Cerebellar cortex (tissue), 1 donor: ENCODE results near the gene PARP4.
A peak's percentile ranks its signal among the peaks of the same experiment; 100 is the strongest.
"Not testable (repeated sequence)": the region's sequence is repeated elsewhere in the genome, so short reads cannot be mapped to it uniquely, and the experiment has no call there.

Experiments
- DNase-seq: peaks from one replicate; pipeline ENCODE4 v3.0.0-alpha.2; 2015; ENCODE audit warnings: low spot score

The PARP4 gene

DNA sequence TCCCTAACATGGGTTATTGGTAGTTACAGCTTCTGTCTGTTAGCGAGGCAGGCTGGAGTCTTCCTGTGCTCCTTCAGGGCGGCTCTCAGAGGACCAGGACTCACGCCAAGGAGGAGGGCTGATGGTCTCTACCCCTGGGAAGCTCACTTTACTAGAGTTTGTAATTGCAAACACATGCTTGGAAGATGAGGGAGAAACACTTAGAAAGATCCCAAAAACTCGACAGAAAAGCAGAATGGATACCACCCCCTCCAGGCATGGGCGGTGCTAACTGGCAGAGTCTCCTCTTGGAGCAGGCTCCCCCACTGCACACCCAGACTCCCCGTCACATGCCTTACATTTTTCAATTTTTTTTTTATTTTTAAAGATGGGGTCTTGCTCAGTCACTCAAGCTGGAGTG, 62.0 kb downstream of the PARP4 start:
- DNase-seq = no peak

DNA sequence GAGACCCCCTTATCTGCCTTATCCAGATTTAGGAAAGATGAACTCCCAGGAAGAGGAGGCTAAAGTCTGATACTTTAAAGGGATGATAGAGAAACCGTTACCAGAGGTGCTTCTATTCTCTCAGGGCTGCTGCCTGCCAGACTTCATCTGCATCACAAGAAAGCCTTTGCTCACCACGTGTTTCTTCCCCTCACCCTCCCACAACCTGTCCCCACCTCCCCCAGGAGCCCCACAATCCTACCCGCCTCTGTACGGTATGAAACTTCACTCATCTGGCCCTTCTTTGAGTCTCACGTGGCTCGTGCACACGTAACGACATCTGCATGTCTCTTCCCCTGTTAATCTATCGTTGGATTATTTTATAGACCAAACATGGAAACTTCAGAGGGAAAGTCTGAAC, 67.7 kb downstream of the PARP4 start:
- not testable (repeated sequence) for DNase-seq

DNA sequence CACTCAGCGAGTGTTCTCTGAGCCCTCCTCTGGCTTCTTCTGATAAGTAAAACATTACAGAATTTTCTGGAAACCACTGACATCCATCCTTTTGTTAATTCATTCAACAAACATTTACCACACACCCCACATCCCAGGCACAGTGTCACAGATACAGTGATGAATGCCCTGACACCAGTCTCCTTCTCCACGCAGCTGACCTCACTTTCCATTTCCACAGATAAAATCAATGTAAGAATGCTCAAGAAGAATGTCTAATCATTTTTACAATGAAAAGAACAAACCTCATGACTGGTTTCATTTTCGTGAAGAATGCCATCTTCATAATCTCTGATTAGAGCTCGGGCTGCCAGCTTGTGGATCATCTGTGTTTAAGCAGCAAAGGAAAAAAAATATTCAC, 69.2 kb downstream of the PARP4 start:
- DNase-seq = no peak

DNA sequence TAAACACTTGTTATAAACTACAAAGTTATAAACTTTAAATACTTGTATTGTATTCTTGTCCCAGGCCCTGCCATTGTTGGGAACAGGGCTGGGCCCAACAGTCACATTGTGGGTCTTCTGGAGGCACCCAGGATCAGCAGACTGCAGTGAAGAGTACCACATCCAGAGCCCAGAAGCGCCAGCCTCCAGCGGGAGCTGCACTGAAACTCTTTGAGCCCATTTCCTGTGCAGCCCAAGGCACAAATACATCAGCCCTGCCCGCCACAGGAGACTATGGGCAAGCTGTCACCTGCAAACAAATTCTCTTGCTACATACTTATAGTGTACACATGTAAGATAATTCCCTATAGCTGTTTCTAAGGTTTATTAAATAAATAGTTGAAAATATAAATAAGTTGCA, 86.5 kb downstream of the PARP4 start:
- DNase-seq = not testable (repeated sequence)

DNA sequence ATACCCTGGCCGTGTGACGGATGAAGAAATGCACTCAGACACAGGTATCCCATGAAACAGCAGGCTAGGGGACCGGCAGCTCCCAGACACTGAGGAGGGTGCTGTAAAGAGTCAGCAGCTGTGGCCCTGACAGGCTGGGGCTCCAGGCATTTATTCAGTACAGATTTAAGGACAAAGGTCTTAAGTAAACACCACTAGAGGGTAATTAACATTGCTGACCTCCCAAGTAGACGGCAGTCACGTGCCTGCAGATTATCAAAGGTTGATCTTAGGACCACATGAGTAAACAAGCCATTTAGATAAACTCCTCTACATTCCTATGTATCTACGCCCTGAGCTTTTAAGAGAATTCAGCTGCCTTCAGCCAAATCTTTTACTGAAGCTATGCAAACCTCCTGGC, 92.9 kb downstream of the PARP4 start:
- DNase-seq = peak; percentile 5

DNA sequence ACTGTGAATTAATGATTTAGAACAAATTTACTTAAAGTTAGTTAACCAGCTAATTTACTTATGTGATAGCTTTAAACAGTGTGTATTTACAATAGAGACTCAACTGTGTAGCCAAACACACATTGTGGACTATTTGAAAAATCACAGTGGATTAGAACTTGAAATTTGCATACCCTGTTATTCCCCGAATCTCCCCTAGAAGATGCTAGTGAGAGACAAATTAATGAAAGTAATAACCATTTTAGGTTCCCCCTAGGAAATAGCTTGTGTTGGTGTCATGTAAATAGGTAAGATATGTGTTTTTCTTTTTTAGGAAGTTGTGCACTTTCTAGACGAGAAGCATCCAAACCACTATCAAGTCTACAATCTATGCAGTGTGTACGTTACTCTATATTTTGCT, 104.7 kb downstream of the PARP4 start:
- no peak for DNase-seq

DNA sequence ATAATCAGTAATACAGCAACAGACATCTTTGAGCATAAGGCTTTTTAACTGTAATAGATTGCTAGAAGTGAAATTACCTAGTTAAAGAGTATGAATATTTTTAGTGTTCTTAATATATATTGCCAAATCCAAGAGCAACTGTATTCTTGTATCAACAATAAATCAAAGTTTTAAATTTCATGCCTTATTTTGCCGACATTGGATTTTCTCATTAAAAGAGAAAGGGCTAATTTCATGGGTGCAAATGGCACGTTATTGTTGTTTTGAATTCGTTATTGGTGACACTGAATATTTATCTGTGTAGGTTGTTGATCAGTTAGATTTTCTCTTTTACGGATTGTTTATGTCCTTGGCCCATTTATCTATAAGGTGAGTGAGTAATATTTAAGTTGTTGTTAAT, 106.1 kb downstream of the PARP4 start:
- no peak for DNase-seq

DNA sequence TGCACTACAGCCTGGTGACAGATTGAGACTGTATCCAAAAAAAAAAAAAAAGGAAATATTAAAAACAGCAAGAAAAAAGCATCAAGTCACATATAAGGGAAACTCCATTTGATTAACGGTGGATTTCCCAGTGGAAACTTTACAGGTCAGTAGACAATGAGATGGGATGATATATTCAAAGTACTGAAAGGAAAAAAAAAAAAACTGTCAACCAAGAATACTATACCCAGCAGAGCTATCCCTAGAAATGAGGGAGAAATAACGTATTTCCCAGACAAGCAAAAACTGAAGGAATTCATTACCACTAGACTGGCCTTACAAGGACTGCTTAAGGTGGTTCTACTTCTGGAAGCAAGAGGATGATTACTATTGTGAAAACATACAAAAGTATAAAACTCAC, 115.8 kb downstream of the PARP4 start:
- DNase-seq = no peak

DNA sequence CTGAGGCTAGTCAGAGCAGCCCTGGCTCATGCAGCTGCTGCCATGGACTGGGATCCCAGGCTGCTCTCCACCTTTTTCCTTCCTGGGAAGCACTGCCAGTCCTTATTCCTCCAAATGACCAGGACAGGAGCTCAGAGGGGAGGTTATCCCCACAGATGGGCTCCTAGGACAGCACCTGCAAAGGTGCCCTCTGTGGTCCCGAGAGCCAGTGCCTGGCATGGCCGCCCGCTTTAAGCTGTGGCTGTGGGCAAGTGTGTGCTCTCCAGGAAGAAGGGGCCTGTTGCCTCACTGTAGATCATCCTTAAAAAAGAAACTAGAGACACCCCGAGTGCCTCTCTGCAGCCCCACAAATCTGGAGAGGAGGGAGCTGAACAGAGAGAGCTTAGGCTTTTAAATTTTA, 119.6 kb downstream of the PARP4 start:
- no peak for DNase-seq

DNA sequence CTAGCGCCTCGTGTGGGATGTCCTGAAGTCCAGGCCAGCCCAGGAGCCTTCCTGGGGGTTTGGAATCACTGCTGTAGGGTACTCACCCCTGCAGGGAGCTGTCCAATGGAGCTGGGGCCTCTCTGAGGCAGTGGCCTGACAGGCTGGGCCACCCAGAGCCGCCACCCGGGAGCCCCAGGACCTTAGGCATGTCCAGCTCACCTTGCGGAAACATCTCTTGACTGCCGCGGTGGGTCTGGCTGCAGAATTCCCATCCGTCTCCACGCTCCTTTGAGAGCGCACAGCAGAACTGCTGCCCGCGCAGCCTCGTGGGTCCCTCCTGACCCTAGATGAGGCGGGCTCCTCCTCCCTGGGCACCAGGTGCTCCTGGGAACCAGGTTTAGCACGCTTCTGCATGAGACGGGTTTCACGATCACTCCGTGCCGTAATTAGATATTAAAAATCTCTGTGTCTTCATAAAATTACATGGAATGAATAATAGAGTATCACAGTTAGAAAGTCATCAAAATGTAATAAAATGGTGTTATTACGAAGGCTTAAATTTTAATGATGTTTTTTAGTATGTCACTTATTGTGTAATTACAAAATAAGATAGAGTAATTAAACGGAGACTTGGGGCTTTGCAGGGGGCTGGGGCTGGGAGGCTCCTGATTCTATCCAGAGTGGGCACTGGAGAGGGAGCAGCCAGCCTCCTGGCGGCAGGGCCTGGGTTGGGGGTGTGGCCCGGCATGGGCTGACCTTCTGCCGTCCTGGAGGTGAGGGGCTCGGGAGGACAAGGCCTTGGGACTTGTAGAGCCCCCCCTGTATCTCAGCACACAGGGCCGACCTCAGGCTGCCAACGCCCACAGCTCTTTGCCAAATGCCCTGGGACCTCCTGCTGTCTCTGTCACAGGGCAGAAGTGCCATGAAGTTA, 120.6 kb downstream of the PARP4 start:
- not testable (repeated sequence) for DNase-seq

DNA sequence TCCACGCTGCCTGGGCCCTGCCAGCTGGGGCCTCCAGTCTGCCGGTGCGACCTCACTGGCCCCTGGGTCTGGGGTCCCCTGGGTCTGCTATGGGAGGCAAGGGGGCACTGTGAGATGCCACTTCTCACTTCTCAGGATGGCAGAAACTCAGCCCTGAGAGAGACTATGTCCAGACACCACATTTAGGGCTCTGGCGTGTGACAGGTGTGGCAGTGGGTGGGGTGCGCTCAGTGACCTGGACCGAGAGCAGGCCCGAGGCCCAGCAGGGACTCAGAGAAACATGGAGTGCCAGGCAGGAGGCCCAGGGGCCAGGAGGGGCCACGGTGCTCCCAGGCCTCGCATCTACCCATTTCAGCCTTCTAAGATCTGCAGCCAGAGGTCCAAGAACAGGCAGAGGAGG, 121.8 kb downstream of the PARP4 start:
- not testable (repeated sequence) for DNase-seq

DNA sequence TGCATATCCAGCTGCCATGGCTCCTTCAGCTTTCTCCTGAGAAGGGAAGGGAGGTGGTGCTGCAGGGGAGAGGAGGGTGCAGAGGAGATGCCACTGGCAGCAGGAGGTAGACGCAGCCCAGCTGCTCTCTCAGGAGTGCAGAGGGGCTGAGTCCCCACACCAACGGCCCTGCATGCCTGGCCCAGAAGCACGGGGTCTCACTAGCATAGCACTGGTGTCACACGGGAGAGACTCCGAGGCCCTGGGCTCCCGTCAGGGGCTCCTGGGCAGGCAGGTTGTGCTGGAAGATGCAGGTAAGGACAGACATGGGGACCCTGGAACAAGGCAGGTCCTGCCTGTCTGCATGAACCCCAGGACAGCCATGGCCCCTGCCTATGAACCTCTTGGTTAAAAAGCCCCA, 123.1 kb downstream of the PARP4 start:
- DNase-seq = no peak

DNA sequence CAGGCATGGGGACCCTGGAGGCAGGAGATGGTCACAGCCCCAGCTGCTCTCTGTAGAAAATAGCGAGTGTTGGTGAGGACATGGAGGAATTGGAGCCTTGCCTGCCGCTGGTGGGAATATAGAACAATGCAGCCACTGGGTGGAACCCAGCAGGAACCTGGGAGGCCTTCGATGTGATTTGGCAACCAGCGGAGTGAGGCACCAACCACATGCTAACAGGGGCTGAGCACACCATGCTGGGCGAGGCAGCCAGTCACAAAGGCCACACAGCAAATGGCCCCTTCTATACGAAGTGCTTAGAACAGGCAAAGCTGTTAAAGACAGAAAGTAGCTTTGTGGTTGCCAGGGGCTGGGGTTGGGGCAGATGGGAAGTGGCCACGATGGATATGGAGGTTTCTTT, 123.8 kb downstream of the PARP4 start:
- DNase-seq = not testable (repeated sequence)

DNA sequence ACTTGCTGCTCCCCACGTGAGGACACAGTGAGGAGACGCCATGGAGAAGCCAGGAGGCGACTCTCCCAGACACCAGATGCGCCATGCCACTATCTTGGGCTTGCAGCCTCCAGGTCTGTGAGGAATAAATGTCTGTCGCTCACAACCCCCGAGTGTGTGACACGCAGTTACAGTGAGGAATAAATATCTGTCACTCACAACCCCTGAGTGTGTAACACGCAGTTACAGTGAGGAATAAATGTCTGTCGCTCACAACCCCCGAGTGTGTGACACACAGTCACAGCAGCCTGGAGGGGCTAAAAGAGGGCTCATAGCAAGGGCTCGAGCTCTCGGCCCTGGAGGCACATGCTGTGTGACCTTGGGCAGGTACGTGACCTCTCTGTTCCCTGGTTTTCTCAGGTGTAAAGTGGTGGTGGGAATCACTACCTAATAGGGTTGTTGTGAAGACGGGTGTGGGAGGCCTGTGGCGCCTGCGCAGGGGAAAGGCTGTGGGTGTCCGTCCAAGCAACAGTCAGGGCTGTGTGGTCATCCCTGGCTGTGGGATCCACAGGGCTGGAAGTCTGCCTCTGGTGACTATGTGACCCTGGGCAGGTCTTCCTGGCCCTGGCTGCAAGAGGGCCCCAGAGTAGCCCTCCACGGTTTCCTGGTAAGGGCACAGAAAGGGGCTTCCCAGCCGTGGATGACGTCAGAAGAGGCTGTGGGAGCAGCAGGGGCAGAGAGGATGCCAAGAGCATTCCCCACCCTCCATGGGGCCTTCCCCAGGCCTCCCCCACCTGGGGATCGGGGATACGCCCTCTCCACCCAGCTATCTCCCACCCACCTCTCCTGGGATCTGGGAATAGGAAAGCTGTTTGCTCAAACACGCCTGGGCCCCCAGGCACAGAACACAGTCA, 125.5 kb downstream of the PARP4 start:
- DNase-seq = no peak

DNA sequence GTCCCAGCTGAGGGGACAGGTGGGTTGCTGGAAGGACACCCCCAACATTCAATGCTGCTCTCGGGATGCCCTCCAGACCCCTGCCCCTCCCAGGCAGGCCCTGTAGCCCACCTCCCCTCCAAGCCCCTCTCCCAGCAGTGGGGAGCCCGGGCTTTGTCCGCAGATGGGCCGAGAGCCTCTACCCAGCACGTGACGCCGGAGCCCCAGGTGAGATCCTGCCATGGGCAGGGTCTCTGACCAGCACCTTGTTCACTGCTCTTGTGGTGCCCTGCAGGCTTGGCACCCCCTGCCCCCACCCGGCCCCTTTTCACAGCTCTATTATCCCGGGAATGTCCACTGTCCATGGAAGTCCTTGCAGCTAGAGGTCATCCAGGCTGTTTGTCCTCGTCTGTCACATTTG, 126.7 kb downstream of the PARP4 start:
- no peak for DNase-seq

DNA sequence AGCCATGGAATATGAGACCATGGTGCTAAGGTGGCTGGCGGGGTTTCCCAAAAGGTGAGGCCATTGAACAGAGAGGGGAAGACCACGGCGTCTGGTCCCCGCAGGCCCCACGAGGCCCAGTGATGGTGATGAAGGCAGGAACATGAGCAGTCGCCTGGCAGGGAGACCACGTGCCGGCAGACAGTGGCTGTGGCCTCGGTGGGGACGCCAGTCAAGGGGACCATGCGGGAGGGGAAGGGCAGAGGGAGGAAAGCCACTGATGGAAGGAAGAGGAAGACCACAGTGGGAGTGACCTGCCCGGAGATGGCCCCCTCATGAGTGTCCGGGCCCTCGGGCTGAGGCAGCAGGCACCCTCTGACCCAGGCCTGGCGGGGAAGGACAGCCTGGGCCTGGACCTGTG, 127.6 kb downstream of the PARP4 start:
- DNase-seq = not testable (repeated sequence)

DNA sequence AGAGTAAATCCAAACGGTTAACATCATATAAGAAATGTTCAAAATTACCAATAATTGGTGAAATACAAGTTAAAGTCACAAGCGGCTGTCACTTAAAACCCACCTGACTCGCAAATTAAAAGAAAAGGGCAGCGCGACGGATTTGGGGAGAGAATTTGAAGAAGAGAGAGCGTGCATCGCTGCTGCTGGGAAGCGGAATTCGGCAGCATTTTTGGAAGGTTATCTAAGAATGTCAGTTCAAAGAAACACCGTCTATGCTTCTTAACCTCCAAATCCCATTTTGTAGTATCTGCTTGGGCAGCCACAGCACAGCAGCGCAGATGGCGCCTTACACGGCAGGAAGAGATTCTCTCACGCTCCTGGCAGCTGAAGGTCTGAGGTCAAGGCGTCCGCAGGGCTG, 128.5 kb downstream of the PARP4 start:
- not testable (repeated sequence) for DNase-seq

DNA sequence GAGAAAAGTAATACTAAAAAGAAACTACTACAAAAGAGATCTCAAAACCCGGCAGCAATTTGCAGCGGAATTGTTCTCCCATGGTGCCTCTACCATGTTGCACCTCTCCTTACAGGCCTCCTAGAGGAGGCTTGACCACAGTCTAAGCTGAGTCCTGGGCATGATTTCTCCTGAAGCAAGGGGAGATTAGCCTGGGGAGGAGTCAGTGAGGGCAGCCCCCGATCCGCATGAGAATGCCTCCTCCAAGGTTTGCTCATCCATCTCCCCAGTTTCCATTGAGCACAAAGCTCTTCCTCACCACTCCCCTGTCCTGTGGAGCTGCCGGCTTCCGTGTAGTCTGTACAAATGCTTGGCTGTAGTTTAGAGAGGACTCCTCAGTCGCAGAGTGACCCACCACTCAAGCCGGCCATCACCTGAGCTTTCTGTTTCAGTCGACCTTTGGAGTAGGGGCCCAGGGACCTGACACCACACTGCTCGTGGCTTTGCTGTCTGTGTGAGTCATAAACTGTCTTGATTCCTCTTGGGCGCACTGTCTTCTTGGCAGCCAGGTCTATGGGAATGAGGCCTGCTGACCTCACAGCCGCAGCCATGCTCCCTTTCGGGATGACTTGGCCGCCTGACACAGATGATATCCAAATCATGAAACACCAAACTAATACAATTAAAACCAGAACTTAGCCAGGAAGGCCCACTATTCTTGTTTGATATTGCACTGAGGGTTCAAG, 130.9 kb downstream of the PARP4 start:
- no peak for DNase-seq

DNA sequence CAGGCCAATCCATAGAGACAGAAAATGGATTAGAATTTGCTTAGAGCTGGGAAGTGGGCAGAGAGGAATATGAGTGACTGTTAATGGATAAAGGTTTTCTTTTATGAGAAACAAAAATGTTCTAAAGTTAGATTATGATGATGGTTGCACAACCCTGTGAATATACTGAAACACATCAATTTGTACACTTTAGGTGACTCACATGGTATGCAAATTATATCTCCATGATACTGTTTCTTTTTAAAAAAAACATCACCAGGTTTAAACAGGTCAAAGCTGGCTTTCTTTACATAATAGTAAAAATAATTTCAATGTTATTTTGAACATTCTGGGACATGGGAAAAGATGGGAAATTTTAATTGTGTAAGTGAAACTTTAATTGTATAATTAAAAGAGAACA, 131.7 kb downstream of the PARP4 start:
- DNase-seq = not testable (repeated sequence)

DNA sequence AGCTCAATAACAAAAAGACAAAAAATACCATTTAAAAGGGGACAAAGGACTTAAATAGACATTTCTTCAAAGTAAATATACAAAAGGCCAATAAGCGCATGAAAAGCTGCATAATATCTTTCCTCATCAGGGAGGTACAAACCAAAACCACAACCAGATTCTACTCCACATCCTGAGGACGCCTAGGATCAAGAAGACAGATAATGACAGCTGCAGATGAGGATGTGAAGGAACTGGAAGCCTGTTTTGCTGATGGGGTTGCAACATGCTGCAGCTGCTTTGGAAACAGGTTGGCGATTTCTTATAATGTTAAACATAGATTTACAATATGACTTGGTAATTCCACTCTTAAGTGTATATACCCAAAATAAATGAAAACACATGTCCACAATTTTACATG, 132.4 kb downstream of the PARP4 start:
- DNase-seq = not testable (repeated sequence)

DNA sequence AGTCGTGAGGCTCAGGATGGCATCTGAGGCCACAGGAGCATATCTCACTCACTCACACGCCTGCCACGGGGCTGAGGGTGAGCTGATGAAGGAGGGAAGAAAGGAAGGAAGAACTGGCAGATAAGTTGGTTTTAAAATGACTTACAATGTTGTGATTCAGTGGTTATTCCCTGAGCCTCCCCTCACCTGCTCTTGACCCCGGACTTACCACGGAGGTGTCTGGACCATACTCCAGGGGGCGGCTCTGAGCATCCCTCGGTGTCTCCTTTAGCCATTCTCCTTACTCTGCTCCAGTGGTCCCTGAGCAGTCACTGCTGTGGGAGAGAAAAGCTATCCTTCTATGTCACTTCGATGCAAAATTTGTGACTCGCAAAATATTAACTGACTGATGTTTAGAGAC, 141.3 kb downstream of the PARP4 start:
- not testable (repeated sequence) for DNase-seq
